Psoas muscle (tissue), 8 donors: ENCODE results near the gene LDHB. TPM values are rescaled to one million over a fixed set of nuclear protein-coding genes. Genes with fewer than 3 reads are reported as not detected.
"Not testable (repeated sequence)": the region's sequence is repeated elsewhere in the genome, so short reads cannot be mapped to it uniquely, and the experiment has no call there.

ENCODE experiments used
- ATAC-seq, 4 donors: fragments of 200-7000 bp; cut with Tn5 transposase; one replicate each; pipeline ENCODE4 v1.9.1; 2020; ENCODE audit warnings: moderate library complexity in 3 of 4, mild to moderate bottlenecking in 2 of 4
- DNase-seq, 2 donors: peaks; one replicate each; pipeline ENCODE4 v3.0.0-alpha.2; 2020
- H3K27ac ChIP-seq: fragments of 200-600 bp; one replicate; pipeline ENCODE4 v1.8.0; 2022
- H3K27me3 ChIP-seq, 3 donors: fragments of 200-600 bp in 1 of 3; one replicate each; pipeline versions ENCODE4 v1.6.1 to v1.8.0; 2013 to 2022; ENCODE audit warnings: low read length in 2 of 3, mild to moderate bottlenecking in 2 of 3, moderate library complexity in 1 of 3; ENCODE audit not compliant: insufficient read depth in 3 of 3
- H3K36me3 ChIP-seq, 2 donors: fragments of 200-600 bp in 1 of 2; one replicate each; pipeline versions ENCODE4 v1.6.1 to v1.8.0; 2013 to 2022; ENCODE audit warnings: low read depth in 1 of 2, mild to moderate bottlenecking in 1 of 2, moderate library complexity in 1 of 2; ENCODE audit not compliant: insufficient read depth in 1 of 2
- H3K4me1 ChIP-seq: fragments of 200-600 bp; one replicate; pipeline ENCODE4 v1.8.0; 2022
- H3K4me3 ChIP-seq: fragments of 200-600 bp; one replicate; pipeline ENCODE4 v1.8.0; 2022; ENCODE audit warnings: mild to moderate bottlenecking
- H3K9me3 ChIP-seq: fragments of 200-600 bp; one replicate; pipeline ENCODE4 v1.8.0; 2022
- WGBS, 3 donors: extraction: QIAGEN DNeasy Blood & Tissue Kit; methylation state at CpG; one replicate each; pipeline versions ENCODE4 v1.1.6 to v1.1.7; 2013; 5-methylcytosine and 5-hydroxymethylcytosine counted together
- intact Hi-C, 2 donors: fragments of 100-400 bp; cut with DNase I; formaldehyde crosslinking; loops; one replicate each; pipeline versions ENCODE4 v1.11.0 to v1.14.2; 2022
- polyA plus RNA-seq, 3 donors: library from polyadenylated mRNA; stranded (reverse); fragments of 200-250 nt; gene quantifications; one replicate each; pipeline ENCODE4 v1.2.3, GENCODE V29; 2013
- total RNA-seq, 4 donors: library from RNA; stranded (reverse); fragmentation: NEBNext Ultra II Directional in 2 of 4; extraction: Animal tissue kit (Norgen Biotek cat#: 25700) in 2 of 4; gene quantifications; one replicate each; pipeline versions ENCODE4 v1.2.1 to v1.2.4, GENCODE V29; 2021 to 2023
- TF ChIP-seq, protein P1 (sequence below): fragments of 200-600 bp; IDR thresholded peaks from one replicate; pipeline ENCODE4 v1.8.0; 2022; ENCODE audit warnings: antibody characterized with exemption
- donor health status: healthy with polysubstance abuse.
- donor health status: DM: no; HTN: no; CAD: no; lungs with moderate emphysema.
- donor health status: Bipolar disorder and iron deficiency.
- donor health status: healthy.
- donor health status: DM: yes; HTN: yes; CAD: no.
- donor health status: DM: no; HTN: no; CAD: no.
- donor health status: DM: no; HTN: no; CAD: no.
- donor health status: DM: yes; HTN: yes; CAD: no.

The LDHB gene
- total and polyA plus RNA-seq, 7 donors, result 71.6 to 616 (median 258) TPM

DNA sequence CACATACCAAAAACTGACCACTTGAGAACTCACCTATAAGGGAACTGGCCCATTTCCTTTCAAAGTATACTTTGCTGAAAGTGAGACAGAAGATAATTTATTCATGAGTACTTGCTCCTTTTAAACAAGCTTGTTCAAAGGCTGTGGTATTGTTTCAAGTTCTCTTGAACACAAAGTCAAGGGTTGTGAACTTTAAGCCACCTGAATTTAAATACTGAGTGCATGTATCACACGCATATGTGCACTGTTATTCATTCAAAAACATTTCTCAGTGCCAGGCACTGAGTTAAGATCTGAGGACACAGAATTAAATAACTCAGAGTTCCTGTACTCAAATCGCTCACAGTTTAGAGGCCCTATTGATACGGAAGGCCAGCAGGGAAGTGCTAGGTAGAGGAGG lies 19.1 kb upstream of the LDHB start:
- intact Hi-C loops, result loop anchor here in 1 of 2 donors (10.0 kb wide), 1 partner anchor 172 kb away; the partner anchor contains the start of genes GOLT1B and RECQL
- no peaks in the 10 kb centered on the region for H3K27me3 ChIP-seq
- no peak for DNase-seq
- no peak overlapping the region for H3K4me3 ChIP-seq
- H3K27ac ChIP-seq, result no peak overlapping the region
- H3K36me3 ChIP-seq, result no peaks in the 10 kb centered on the region
- TF ChIP-seq, protein P1, sequence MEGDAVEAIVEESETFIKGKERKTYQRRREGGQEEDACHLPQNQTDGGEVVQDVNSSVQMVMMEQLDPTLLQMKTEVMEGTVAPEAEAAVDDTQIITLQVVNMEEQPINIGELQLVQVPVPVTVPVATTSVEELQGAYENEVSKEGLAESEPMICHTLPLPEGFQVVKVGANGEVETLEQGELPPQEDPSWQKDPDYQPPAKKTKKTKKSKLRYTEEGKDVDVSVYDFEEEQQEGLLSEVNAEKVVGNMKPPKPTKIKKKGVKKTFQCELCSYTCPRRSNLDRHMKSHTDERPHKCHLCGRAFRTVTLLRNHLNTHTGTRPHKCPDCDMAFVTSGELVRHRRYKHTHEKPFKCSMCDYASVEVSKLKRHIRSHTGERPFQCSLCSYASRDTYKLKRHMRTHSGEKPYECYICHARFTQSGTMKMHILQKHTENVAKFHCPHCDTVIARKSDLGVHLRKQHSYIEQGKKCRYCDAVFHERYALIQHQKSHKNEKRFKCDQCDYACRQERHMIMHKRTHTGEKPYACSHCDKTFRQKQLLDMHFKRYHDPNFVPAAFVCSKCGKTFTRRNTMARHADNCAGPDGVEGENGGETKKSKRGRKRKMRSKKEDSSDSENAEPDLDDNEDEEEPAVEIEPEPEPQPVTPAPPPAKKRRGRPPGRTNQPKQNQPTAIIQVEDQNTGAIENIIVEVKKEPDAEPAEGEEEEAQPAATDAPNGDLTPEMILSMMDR, result no peak
- no peak for ATAC-seq
- H3K4me1 ChIP-seq, result no peaks in the 10 kb centered on the region
- WGBS, 3 donors, result 87 to 94% (median 90%) methylated on average over 3 of the region's 3 CpGs
- H3K9me3 ChIP-seq, result no peaks in the 10 kb centered on the region

DNA sequence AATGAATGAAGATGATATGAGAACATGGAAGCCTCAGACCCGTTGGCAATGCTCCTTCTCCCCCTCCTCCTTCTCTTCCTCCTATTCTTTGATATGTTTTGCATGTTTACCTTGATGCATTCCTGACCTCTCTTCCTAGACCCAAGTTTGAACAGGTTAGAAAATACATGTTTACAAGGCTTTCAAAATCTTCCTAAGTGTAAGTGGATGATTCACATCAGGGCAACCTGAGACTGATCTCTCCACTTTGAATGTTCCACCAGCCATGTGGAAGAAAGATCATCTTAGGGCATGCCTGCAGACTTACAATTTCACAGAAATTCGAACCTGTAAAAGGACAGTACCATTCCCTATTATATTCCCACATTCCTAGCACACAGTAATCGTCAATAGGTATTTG lies 18.0 kb upstream of the LDHB start:
- DNase-seq (no peak), ATAC-seq (no peak)
- intact Hi-C loops, result loop anchor here in 1 of 2 donors (10.0 kb wide), 1 partner anchor 171 kb away; the partner anchor contains the start of genes GOLT1B and RECQL
- 53 to 64% (median 54%) methylated on average over 3 of the region's 3 CpGs for WGBS, 3 donors
- Histone ChIP-seq H3K4me1 (no peaks in the 10 kb centered on the region), H3K4me3 (no peak overlapping the region), H3K27ac (no peak overlapping the region), H3K27me3 (no peaks in the 10 kb centered on the region), H3K9me3 (no peaks in the 10 kb centered on the region), H3K36me3 (no peaks in the 10 kb centered on the region)
- TF ChIP-seq, protein P1, result no peak

DNA sequence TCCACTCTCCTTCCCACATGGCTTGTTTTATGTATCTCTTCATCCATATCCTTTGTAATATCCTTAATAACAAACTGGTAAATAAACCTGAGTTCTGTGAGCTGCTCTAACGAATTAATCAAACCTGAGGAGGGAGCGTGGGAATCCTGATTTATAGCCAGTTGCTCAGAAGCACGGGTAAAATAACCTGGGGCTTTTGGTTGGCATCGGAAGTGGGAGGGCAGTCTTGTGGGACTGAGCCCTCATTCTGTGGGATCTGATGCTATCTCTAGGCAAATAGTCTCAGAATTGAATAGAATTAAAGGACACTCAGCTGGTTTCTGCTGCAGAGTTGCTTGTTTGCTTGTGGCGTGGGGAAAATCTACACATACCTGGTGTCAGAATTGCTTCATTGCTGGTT lies 17.5 kb upstream of the LDHB start:
- no peaks in the 10 kb centered on the region for H3K9me3 ChIP-seq
- ATAC-seq, result no peak
- no peak overlapping the region for H3K27ac ChIP-seq
- no peaks in the 10 kb centered on the region for H3K36me3 ChIP-seq
- 77 to 85% (median 78%) methylated on average over 5 of the region's 5 CpGs for WGBS, 3 donors
- no peak overlapping the region for H3K4me3 ChIP-seq
- DNase-seq, result no peak
- TF ChIP-seq, protein P1, result no peak
- H3K4me1 ChIP-seq, result no peaks in the 10 kb centered on the region
- no peaks in the 10 kb centered on the region for H3K27me3 ChIP-seq
- intact Hi-C loops, result loop anchor here in 1 of 2 donors (10.0 kb wide), 1 partner anchor 170 kb away; the partner anchor contains the start of genes GOLT1B and RECQL

DNA sequence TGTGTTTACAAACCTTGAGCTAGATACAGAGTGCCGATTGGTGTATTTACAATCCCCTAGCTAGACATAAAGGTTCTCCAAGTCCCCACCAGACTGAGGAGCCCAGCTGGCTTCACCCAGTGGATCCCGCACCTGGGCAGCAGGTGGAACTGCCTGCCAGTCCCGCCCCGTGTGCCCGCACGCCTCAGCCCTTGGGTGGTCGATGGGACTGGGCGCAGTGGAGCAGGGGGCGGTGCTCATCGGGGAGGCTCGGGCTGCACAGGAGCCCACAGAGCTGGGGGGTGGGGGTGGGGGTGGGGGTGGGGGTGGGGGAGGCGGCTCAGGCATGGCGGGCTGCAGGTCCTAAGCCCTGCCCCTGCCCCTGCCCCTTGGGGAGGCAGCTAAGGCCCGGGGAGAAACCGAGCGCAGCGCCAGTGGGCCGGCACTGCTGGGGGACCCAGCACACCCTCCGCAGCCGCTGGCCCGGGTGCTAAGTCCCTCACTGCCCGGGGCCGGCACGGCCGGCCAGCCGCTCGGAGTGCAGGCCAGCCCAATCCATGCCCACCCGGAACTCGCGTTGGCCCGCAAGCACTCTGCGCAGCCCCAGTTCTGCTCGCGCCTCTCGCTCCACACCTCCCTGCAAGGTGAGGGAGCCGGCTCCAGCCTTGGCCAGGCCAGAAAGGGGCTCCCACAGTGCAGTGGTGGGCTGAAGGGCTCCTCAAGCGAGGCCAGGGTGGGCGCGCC lies 16.3 kb upstream of the LDHB start:
- not testable (repeated sequence) for H3K4me1 ChIP-seq, H3K4me3 ChIP-seq, H3K27ac ChIP-seq, DNase-seq, H3K27me3 ChIP-seq, ATAC-seq, H3K36me3 ChIP-seq, H3K9me3 ChIP-seq
- 96 to 99% (median 97%) methylated on average over 31 to 39 of the region's 39 CpGs for WGBS, 3 donors
- intact Hi-C loops, result loop anchor here in 1 of 2 donors (10.0 kb wide), 1 partner anchor 169 kb away; the partner anchor contains the start of genes GOLT1B and RECQL

DNA sequence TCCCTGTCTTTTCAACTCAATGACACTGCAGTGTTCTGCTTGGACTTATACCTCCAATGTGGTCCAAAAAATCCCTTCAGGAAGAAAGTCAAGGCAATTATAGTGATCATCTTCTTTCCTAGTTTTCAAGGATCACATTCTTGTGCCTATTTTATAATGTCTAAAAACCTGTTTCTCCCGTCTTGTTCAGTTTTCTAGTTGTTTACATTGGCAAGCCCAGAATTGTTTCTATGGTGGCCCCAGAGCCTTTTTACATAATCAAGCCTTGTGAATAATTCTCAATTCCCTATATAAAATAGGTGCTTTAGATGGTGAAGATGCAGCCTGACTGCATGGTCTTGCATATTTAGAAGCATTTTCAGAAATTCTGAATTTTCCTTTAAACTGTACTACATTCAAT lies 14.5 kb upstream of the LDHB start:
- WGBS, 3 donors, result 63 to 75% (median 67%) methylated on average over 1 of the region's 1 CpG
- intact Hi-C loops, result loop anchor here in 1 of 2 donors (10.0 kb wide), 1 partner anchor 167 kb away; the partner anchor contains the start of genes GOLT1B and RECQL
- DNase-seq, result no peak

More for the DNA sequence above, 14.5 kb upstream of the LDHB start:
- Histone ChIP-seq H3K36me3 (no peaks in the 10 kb centered on the region), H3K27ac (no peak overlapping the region), H3K9me3 (no peaks in the 10 kb centered on the region), H3K4me3 (no peak overlapping the region), H3K4me1 (no peaks in the 10 kb centered on the region), H3K27me3 (no peaks in the 10 kb centered on the region)
- TF ChIP-seq, protein P1, result no peak
- no peak for ATAC-seq
